ENCODE data around the gene ZC3H8. TPM values are rescaled to one million over a fixed set of nuclear protein-coding genes. Genes with fewer than 3 reads are reported as not detected.

ZC3H8 gene
- total and polyA plus RNA-seq, 11 donors: 5.1 to 12.2 (median 7.8) TPM

GRCh38 chr2:112255875-112256274 is 1.0 kb upstream of the ZC3H8 start:
- 72 to 80% (median 77%) methylated on average over 2 of the region's 2 CpGs for WGBS, 4 donors
- H3K27me3 ChIP-seq: no peaks in the 10 kb centered on the region
- H3K36me3 ChIP-seq: no peaks in the 10 kb centered on the region
- DNase-seq (no peak), ATAC-seq (no peak)
- intact Hi-C loops (cut with DNase I): loop anchor here in 8 of 10 donors (1.0 to 10.0 kb wide), 8 partner anchors 19 to 361 kb away; partner anchors contain the start of genes RGPD8 (in 3 of the 8), TMEM87B (in 3 of the 8), ZC3H6 (in 3 of the 8) and CHCHD5 (in 1 of the 8)
- H3K4me3 ChIP-seq: no peak overlapping the region
- peak overlapping the region in 2 of 12 donors; percentile 86 to 90 for H3K27ac ChIP-seq
- H3K4me1 ChIP-seq: peaks cover 0 to 35% (median 13%) of the 10 kb centered on the region in 12 donors
- no peak for TF ChIP-seq CTCF (IDR thresholded peaks at IDR 0.05)
- TF ChIP-seq POLR2A (IDR thresholded peaks at IDR 0.05): no peak
- no peaks in the 10 kb centered on the region for H3K9me3 ChIP-seq

- Histone ChIP-seq H3K36me3 (peaks cover 0 to 20% (median 13%) of the 10 kb centered on the region in 9 donors), H3K27me3 (no peaks in the 10 kb centered on the region), H3K9me3 (no peaks in the 10 kb centered on the region), H3K4me3 (peak overlapping the region in 1 of 12 donors; percentile 73), H3K27ac (no peak overlapping the region), H3K4me1 (peaks cover 0 to 26% (median 12%) of the 10 kb centered on the region in 12 donors)
- DNase-seq (no peak), ATAC-seq (no peak)
- intact Hi-C loops (cut with DNase I): loop anchor here in 9 of 10 donors (5.0 to 10.0 kb wide), 7 partner anchors 119 to 359 kb away; partner anchors contain the start of genes TMEM87B (in 4 of the 9), CHCHD5 (in 1 of the 9), FBLN7 (in 1 of the 9) and MERTK (in 1 of the 9)
- WGBS, 4 donors: 91 to 94% (median 93%) methylated on average over 5 of the region's 5 CpGs
- no peak for TF ChIP-seq POLR2A (IDR thresholded peaks at IDR 0.05)
- TF ChIP-seq CTCF (IDR thresholded peaks at IDR 0.05): no peak
Observed at GRCh38 chr2:112253261-112253815, 1.5 kb downstream of the ZC3H8 start.

- H3K4me3 ChIP-seq: no peak overlapping the region
- DNase-seq (no peak), ATAC-seq (no peak)
- H3K4me1 ChIP-seq: peaks cover 0 to 26% (median 12%) of the 10 kb centered on the region in 12 donors
- TF ChIP-seq CTCF (IDR thresholded peaks at IDR 0.05): no peak
- H3K27ac ChIP-seq: no peak overlapping the region
- H3K9me3 ChIP-seq: no peaks in the 10 kb centered on the region
- intact Hi-C loops (cut with DNase I): loop anchor here in 9 of 10 donors (5.0 to 10.0 kb wide), 7 partner anchors 116 to 356 kb away; partner anchors contain the start of genes TMEM87B (in 4 of the 9), CHCHD5 (in 1 of the 9), FBLN7 (in 1 of the 9) and MERTK (in 1 of the 9)
- H3K27me3 ChIP-seq: no peaks in the 10 kb centered on the region
- WGBS, 4 donors: 83 to 92% (median 92%) methylated on average over 3 of the region's 3 CpGs
- peaks cover 0 to 38% (median 30%) of the 10 kb centered on the region in 9 donors for H3K36me3 ChIP-seq
Observed at GRCh38 chr2:112251271-112251670, 3.6 kb downstream of the ZC3H8 start.

- no peaks in the 10 kb centered on the region for H3K27me3 ChIP-seq
- no peaks in the 10 kb centered on the region for H3K9me3 ChIP-seq
- peaks cover 0 to 75% (median 50%) of the 10 kb centered on the region in 9 donors for H3K36me3 ChIP-seq
- no peaks in the 10 kb centered on the region for H3K4me1 ChIP-seq
- no peak overlapping the region for H3K4me3 ChIP-seq
- DNase-seq (no peak), ATAC-seq (no peak)
- H3K27ac ChIP-seq: no peak overlapping the region
- no peak for TF ChIP-seq CTCF (IDR thresholded peaks at IDR 0.05)
- TF ChIP-seq POLR2A (IDR thresholded peaks at IDR 0.05): no peak
- intact Hi-C loops (cut with DNase I): loop anchor here in 2 of 10 donors (10.0 kb wide), 3 partner anchors 100 to 350 kb away; partner anchors contain the start of gene MERTK (in 1 of the 2)
- WGBS, 4 donors: 94 to 100% (median 95%) methylated on average over 1 of the region's 1 CpG
Observed at GRCh38 chr2:112244854-112245253, 10.0 kb downstream of the ZC3H8 start.
